Fibroblast of villous mesenchyme (primary cell): Measurements from ENCODE around the gene PITPNC1. TPM values are rescaled to one million over a fixed set of nuclear protein-coding genes. Genes with fewer than 3 reads are reported as not detected.
A peak's percentile ranks its signal among the peaks of the same experiment; 100 is the strongest.

Experiments
- DNase-seq: peaks from one replicate; pipeline ENCODE4 v3.0.0-alpha.2; 2010; ENCODE audit warnings: low read depth
- H3K4me3 ChIP-seq: 2 replicates; pipeline ENCODE4 v1.5.1; 2011; ENCODE audit warnings: low read depth, mild to moderate bottlenecking, low read length
- CTCF ChIP-seq: IDR thresholded peaks from 2 replicates; pipeline ENCODE4 v1.5.1; 2012; ENCODE audit warnings: low read depth, mild to moderate bottlenecking, low read length; ENCODE audit not compliant: insufficient read depth
- total RNA-seq: library from RNA; depleted of rRNA; stranded (reverse); fragments of >200 nt; gene quantifications from 2 replicates; pipeline ENCODE4 v1.2.3, GENCODE V29; 2012

Gene PITPNC1
- total RNA-seq, 1 donor = 4.3 TPM

- TF ChIP-seq CTCF = peak; percentile 82
Observed at GRCh38 chr17:67374329-67375053, 2.6 kb upstream of the PITPNC1 start.

GRCh38 chr17:67375054-67375427 lies 2.0 kb upstream of the PITPNC1 start:
- no peak for TF ChIP-seq CTCF
- no peak overlapping the region for H3K4me3 ChIP-seq
- DNase-seq = no peak

More at GRCh38 chr17:67374329-67375053, 2.6 kb upstream of the PITPNC1 start:
- peak; percentile 85 for DNase-seq
- no peak overlapping the region for H3K4me3 ChIP-seq

- no peak for DNase-seq
- TF ChIP-seq CTCF = no peak
- no peak overlapping the region for H3K4me3 ChIP-seq
Observed at GRCh38 chr17:67375716-67376115, 1.4 kb upstream of the PITPNC1 start.

- peak overlapping the region; percentile 85 for H3K4me3 ChIP-seq
- DNase-seq = peak; percentile 49
- no peak for TF ChIP-seq CTCF
Observed at GRCh38 chr17:67376415-67376736, 705 bp upstream of the PITPNC1 start.

- TF ChIP-seq CTCF = peak; percentile 27
- peak overlapping the region; percentile 85 for H3K4me3 ChIP-seq
- peak; percentile 42 for DNase-seq
Observed at GRCh38 chr17:67377488-67378453, 690 bp downstream of the PITPNC1 start.

- TF ChIP-seq CTCF = peak; percentile 46
- peak; percentile 76 for DNase-seq
- H3K4me3 ChIP-seq = peak overlapping the region; percentile 85
Observed at GRCh38 chr17:67378454-67379250, 1.6 kb downstream of the PITPNC1 start.
